22Rv1 (cell line): ENCODE data around the gene DTNA.

Experiments used
- ZFX ChIP-seq: fragments of 450-650 bp; IDR thresholded peaks from 2 replicates; pipeline ENCODE4 v1.6.1; 2017; ENCODE audit warnings: antibody characterized with exemption, borderline replicate concordance
- TF ChIP-seq, protein P1 (sequence below): fragments of 450-650 bp; IDR thresholded peaks from 2 replicates; pipeline ENCODE4 v1.5.1; 2017; ENCODE audit warnings: mild to moderate bottlenecking

GRCh38 chr18:34796035-34796657, 86.0 kb downstream of the DTNA start:
- TF ChIP-seq, protein P1, sequence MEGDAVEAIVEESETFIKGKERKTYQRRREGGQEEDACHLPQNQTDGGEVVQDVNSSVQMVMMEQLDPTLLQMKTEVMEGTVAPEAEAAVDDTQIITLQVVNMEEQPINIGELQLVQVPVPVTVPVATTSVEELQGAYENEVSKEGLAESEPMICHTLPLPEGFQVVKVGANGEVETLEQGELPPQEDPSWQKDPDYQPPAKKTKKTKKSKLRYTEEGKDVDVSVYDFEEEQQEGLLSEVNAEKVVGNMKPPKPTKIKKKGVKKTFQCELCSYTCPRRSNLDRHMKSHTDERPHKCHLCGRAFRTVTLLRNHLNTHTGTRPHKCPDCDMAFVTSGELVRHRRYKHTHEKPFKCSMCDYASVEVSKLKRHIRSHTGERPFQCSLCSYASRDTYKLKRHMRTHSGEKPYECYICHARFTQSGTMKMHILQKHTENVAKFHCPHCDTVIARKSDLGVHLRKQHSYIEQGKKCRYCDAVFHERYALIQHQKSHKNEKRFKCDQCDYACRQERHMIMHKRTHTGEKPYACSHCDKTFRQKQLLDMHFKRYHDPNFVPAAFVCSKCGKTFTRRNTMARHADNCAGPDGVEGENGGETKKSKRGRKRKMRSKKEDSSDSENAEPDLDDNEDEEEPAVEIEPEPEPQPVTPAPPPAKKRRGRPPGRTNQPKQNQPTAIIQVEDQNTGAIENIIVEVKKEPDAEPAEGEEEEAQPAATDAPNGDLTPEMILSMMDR: no peak
- TF ChIP-seq ZFX: no peak
